ENCODE data around the gene SOX13. TPM values are rescaled to one million over a fixed set of nuclear protein-coding genes. Genes with fewer than 3 reads are reported as not detected.

SOX13 gene
- polyA plus RNA-seq, 1 donor, result 49.9 TPM

DNA sequence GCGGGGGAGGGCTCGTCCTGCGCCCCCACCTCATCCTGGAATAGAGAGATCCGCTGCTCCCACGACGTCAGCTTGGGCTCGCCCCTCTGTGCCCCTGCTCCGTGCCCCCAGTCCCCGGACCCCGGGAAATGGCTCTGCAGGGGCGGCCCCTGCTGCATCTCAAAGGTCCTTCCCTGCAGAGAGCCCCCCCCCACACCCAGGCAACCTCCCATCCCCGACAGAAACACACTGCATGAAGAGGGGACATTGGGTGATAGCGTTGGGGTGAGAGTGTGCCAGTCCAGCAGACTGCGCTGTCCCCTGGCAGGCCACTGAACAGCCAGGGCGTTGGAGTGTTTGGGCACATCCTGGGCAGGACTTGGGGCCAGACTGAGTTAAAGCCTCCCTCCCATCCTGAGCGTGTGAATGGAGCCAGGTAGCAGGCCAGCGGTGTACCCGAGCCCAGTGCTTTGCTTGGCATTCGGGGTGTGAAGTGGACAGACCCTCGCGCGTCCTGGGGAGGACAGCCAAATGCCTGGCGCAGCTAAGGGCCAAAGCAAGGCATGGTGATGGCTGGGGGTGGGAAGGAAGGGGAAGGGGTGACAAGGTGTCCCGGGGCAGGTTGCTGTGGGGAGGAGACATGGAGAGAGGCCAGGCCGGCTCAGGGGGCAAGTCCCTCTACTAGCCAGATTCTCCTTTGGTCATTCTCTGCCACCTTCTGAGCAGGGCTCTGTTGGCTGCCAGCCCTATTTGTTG is 79.6 kb downstream of the SOX13 start:
- DNase-seq, result no peak

DNA sequence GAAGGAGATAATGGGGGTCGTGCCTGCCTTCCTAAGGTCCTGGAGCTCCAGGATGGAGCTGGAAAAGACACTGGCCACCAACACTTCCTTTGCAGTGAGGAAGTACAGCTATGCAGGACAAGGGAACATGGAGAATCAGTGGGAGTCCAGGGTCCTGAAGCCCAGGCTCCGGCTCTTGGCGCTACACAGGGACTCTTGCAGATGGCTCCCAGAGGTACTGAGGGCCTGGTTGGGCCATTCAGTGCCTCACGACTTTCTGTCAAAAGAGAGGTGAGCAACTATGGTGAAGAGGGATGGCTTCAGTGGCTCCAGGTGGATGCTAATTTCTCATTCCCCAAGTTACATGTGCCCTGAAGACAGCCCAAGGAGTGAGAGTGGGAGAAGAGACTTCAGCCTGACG is 80.8 kb downstream of the SOX13 start:
- DNase-seq, result no peak

DNA sequence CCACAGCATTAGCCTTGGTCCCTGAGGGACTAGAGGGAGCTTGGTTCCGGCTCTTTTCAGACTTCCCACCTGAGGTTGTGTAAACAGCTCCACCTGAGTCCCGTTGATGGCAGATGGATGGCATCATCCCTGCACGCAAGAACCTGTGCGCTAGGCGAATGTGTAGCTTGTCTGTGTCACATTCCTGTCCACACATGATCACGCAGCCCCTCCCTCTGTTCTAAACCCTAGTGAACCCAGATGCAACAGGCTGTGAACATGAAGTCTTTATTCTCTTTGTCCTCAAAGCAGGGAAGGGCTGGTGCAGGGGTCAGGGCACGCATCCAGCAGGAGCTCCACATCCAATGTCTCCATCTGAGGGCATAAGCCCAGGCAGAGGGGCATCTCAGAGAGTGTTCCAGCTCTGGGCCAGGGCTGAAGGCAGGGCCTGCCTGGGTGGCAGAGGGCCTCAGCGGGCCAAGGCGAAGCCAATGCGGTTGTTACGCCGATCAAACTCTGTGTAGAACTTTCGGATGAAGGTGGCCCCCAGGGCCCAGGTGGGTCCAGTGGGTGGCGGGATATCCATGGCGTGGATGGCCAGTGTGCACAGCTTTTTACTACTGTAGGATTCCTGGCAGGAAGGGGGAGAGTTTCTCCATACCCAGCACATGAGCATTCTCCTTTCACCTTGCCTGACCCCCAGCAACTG is 81.8 kb downstream of the SOX13 start:
- DNase-seq, result no peak

DNA sequence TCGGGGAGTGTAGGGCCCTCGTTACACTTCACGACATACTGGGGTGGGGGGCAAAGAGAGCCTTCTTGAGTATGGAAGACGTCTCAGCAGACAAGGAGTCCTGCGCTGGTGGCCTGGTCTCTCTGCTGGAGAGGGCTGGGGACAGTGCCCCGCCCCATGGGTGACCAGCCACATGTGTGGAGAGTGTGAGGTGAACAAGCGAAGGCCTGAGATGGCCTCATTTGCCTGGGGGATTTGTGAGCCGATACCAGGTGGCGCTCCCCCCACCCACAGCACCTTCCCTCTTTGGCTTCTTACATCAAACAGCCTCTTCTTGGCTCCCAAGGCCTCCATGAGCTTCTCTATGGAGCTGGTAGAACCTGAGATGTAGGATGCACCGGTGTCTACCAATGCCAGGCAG is 83.0 kb downstream of the SOX13 start:
- DNase-seq, result no peak

DNA sequence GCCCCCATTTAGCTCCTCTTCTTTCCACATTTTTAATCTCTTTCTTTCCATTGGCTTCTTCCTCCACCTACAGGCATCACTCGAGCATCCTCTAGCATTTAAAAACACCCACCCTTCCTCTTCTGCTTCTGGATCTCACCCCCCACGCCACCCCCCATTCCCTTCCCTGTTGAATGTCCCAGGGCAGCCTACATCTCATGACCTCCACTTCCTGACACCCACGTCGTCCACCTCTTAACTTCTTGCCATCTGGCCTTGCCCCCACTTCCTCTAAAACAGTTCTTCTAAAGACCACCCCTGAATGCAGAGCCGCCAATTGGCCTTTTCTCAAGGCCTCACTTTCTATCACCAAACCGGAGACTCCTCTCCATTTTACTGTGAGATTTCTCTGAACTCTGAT is 85.0 kb downstream of the SOX13 start:
- DNase-seq, result no peak

DNA sequence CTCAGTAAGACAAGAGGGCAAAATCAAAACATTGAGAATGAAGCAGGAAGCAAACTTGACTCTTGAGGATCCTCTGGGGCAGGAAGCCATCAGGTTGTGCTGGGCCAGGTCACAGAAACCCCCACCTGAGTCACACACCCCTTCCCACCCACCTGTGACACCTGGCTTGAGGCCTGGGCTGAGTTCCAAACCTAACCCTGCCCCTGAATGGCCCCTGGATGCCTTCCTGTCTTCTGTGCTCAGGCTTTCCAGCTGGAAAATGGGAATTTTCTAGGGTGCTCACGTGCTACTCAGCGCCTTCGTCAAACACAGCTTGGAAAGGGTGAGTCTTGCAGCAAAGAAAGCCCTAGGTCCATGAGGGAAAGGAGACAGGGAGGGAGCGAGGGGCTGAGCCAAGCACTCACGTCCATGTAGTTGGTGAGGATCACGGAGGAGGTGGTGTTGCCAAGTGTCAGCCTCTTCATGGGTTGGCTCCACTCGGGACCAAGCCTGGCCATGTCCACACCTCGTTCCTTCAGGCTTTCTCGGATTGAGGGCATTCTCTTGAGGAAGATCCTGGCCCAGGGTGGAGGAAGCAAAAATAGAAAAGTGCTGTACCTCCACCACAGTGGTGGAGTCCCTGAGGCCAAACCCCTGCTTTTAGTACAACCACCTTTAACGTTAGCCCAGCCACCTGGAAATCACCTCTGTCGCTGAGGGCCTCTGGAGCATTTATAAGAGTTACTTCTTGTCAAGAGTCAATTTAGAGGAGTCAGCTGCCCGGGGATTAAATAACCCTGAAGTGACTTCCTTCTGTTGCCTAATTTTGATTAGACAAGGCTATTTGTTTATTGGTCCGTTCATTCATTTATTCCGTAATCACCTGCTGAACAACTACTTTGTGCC is 88.9 kb downstream of the SOX13 start:
- DNase-seq, result no peak

DNA sequence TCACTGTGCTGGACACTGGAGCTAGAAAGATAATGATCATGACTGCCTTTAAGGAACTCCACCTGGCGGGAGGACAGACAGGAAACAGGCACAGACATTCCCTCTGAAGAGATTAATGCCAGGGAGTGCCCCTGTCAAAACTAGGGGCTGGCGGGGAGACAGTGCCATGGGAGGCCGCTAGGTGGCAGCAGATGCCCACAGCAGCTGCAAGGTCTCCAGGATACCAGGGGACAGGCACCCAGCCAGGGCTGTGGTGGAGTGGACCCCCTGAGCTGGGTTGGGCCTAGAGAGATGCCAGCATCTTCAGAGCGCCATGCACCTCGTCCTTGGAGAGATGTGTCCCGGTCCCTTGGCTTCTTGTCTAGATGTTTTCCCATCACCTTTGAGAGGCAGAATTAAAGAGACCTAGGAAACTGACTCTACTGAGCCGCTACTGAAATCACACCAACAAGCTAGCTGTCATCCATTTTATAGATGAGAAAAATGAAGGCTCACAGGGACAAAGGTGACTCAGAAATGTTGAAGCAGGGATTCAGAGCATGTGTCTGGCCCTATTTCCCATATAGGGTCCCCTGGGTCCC is 89.7 kb downstream of the SOX13 start:
- DNase-seq, result peak; percentile 73

GRCh38 chr1:204166219-204166618 is 93.3 kb downstream of the SOX13 start, which contains the start of gene REN:
TSS of gene REN (minus strand) at chr1:204166337. CDS start at chr1:204166293, 44 bp downstream.
- DNase-seq, result no peak

- DNase-seq, result no peak
Observed at GRCh38 chr1:204167730-204168129, 94.8 kb downstream of the SOX13 start.

DNA sequence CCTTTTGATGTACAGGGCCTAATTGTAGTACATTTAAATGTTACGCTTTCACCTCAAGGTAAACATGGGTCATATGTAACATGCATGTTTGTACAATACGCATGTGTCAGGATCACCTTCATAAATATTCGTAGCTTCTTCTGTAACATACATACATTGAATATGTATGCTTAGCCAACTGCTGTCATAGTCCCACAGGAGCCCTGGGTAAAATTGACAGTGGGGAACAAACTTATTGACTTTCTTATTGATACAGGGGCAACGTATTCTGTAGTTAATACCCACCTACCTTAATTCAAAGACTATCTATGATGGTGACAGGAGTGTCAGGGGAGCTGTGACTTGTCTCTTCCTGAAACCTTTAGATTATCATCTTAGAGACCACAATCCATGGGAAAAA is 96.9 kb downstream of the SOX13 start:
- DNase-seq, result no peak

GRCh38 chr1:204170494-204171155 is 97.7 kb downstream of the SOX13 start:
- DNase-seq, result no peak

DNA sequence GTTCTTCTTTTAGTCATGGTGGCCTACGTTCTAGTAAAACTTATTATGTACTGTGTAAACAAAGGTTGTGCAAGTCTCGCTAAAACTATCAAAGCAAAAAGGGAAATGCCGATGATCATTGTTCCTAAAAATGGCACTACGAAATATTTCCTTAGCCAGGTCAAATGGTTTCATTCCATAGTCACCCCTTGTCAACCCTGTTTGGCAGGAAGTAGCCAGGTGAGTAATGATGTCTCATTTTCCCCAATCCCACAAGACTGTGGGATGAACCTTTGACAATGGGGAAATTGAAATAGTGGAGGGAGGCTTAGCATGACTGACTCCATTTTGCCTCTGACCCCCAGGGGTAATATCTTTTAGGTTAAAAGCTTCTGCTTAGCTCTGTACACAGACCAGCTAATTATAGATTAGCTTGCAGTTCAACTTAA is 98.8 kb downstream of the SOX13 start:
- DNase-seq, result no peak

- no peak for DNase-seq
Observed at GRCh38 chr1:204172404-204173029, 99.6 kb downstream of the SOX13 start.

- DNase-seq, result no peak
Observed at GRCh38 chr1:204174958-204175357, 102.0 kb downstream of the SOX13 start.

DNA sequence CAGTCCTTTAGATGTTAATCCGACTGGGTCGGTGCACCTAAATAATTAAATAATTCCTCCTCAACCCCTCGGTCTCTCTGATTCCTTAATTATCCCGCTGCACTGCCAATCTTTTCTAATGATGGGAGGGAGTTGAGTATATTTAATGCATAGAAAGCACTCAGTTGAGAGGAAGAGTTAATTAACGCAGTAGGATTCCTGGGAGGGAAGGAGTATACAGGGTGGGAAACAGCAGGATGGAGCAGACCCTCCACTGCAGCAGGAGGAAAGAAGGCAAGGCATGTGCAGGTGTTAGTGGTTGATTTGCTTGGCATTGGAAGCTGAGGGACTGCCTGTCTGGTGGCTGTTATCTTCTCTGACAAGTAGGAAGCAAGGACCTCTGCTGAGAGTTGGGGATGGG is 103.1 kb downstream of the SOX13 start:
- no peak for DNase-seq

DNA sequence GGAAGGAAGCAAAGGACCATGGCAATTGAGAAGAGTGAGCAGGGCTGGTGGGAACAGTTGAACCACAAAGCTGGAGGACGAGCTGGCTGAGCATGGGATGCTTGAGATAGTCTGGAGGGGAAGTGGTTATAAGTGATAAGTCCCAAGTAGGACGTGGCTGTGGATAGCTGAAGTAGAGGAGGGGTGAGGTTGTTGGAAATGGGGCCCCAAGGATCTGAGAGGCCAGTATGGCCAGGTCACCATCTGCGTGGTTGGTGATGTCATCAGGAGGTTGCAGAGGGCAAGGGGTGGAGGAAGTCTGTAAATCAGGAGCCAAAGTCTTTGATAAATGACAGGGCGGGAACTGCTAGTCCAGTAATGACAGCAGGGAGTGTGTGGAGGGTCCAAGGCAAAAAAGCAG is 104.2 kb downstream of the SOX13 start:
- DNase-seq, result no peak

Other genes starting within 250 kb of the SOX13 start
- gene SNRPE, start 211.5 kb upstream of the SOX13 start, polyA plus RNA-seq (ENCODE audit: insufficient read length), result 275 TPM
- gene ETNK2, start 78.9 kb downstream of the SOX13 start, polyA plus RNA-seq (ENCODE audit: insufficient read length), result 26.8 TPM
- 15.3 TPM for gene REN, start 93.2 kb downstream of the SOX13 start, polyA plus RNA-seq (ENCODE audit: insufficient read length)
- gene KISS1, start 123.4 kb downstream of the SOX13 start, polyA plus RNA-seq (ENCODE audit: insufficient read length), result not detected
- gene GOLT1A, start 140.9 kb downstream of the SOX13 start, polyA plus RNA-seq (ENCODE audit: insufficient read length), result 3.5 TPM

Measured in left kidney (tissue), 2 donors.